Measurements from ENCODE around the gene TSR3. TPM values are rescaled to one million over a fixed set of nuclear protein-coding genes. Genes with fewer than 3 reads are reported as not detected.

TSR3 gene
- total RNA-seq, 1 donor from 2014 or later: 43.8 TPM

GRCh38 chr16:1348926-1349325, 2.8 kb downstream of the TSR3 start:
- Histone ChIP-seq H3K4me3 (no peak overlapping the region), H3K9me3 (no peaks in the 10 kb centered on the region), H3K27ac (no peak overlapping the region), H3K27me3 (no peaks in the 10 kb centered on the region), H3K4me1 (peaks cover 15% of the 10 kb centered on the region), H3K36me3 (peaks cover 23% of the 10 kb centered on the region)
- intact Hi-C loops (cut with DNase I): no loop called here
- TF ChIP-seq CTCF (IDR thresholded peaks at IDR 0.05): no peak
- DNase-seq: no peak
- ATAC-seq: no peak

DNA sequence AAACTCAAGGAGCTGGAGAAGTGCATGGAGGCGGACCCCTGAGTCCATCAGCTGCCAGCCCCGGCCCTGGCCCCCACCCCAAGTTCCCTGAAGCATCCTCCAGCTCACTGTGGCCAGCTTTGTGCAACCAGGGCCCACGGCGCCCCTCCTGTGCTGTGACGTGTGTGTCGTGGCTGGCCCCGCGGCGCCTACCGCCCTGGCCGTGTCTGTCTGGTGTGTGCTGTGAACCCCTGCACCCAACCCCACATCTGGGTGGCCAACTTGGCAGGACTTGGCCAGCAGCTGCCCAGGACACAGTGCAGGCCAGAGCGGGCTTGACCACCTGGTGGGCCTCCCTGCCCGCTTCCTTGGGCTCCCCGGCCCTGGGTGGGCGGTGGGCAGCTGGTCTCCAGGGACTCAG, 3.2 kb downstream of the TSR3 start:
- Histone ChIP-seq H3K27me3 (no peaks in the 10 kb centered on the region), H3K4me1 (peaks cover 15% of the 10 kb centered on the region), H3K4me3 (no peak overlapping the region), H3K27ac (no peak overlapping the region), H3K9me3 (no peaks in the 10 kb centered on the region), H3K36me3 (peaks cover 23% of the 10 kb centered on the region)
- no peak for TF ChIP-seq CTCF (IDR thresholded peaks at IDR 0.05)
- ATAC-seq (no peak), DNase-seq (no peak)
- intact Hi-C loops (cut with DNase I): no loop called here

DNA sequence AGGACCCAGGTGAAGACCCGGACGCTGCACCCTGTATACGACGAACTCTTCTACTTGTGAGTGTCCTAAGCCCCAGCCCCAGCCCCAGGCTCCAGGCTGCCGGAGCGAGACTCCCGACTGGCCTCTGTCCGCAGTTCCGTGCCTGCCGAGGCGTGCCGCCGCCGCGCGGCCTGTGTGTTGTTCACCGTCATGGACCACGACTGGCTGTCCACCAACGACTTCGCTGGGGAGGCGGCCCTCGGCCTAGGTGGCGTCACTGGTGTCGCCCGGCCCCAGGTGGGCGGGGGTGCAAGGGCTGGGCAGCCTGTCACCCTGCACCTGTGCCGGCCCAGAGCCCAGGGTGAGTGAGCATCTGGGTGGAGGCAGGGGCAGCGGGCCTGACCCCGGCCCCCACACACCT, 3.7 kb downstream of the TSR3 start:
- intact Hi-C loops (cut with DNase I): no loop called here
- TF ChIP-seq CTCF (IDR thresholded peaks at IDR 0.05): no peak
- H3K36me3 ChIP-seq: peaks cover 23% of the 10 kb centered on the region
- ATAC-seq (no peak), DNase-seq (no peak)
- H3K4me3 ChIP-seq: no peak overlapping the region
- H3K9me3 ChIP-seq: no peaks in the 10 kb centered on the region
- H3K27ac ChIP-seq: no peak overlapping the region
- H3K27me3 ChIP-seq: no peaks in the 10 kb centered on the region
- peaks cover 18% of the 10 kb centered on the region for H3K4me1 ChIP-seq

GRCh38 chr16:1347286-1347855, 4.3 kb downstream of the TSR3 start:
- Histone ChIP-seq H3K9me3 (no peaks in the 10 kb centered on the region), H3K27me3 (no peaks in the 10 kb centered on the region)
- intact Hi-C loops (cut with DNase I): no loop called here

GRCh38 chr16:1346422-1347285, 5.0 kb downstream of the TSR3 start:
- Histone ChIP-seq H3K36me3 (peaks cover 23% of the 10 kb centered on the region), H3K4me1 (peaks cover 17% of the 10 kb centered on the region), H3K27me3 (no peaks in the 10 kb centered on the region), H3K4me3 (no peak overlapping the region), H3K9me3 (no peaks in the 10 kb centered on the region), H3K27ac (no peak overlapping the region)
- intact Hi-C loops (cut with DNase I): no loop called here
- no peak for DNase-seq
- no peak for ATAC-seq
- TF ChIP-seq CTCF (IDR thresholded peaks at IDR 0.05): no peak

More at GRCh38 chr16:1347286-1347855, 4.3 kb downstream of the TSR3 start:
- Histone ChIP-seq H3K4me1 (peaks cover 15% of the 10 kb centered on the region), H3K27ac (no peak overlapping the region), H3K4me3 (no peak overlapping the region), H3K36me3 (peaks cover 23% of the 10 kb centered on the region)
- no peak for DNase-seq
- ATAC-seq: no peak
- no peak for TF ChIP-seq CTCF (IDR thresholded peaks at IDR 0.05)
